ENCODE results near the gene UBL5.

UBL5 gene

GRCh38 chr19:9797871-9798270 is 29.8 kb upstream of the UBL5 start:
- Histone ChIP-seq H3K36me3 (ENCODE audit: insufficient read depth, low read length) (peaks cover 5% of the 10 kb centered on the region; the same call in 1 of the 2 replicates), H4K20me1 (ENCODE audit: insufficient read depth, low read length) (no peaks in the 10 kb centered on the region), H2AFZ (ENCODE audit: low read length) (no peak overlapping the region), H3K27ac (ENCODE audit: low read depth, low read length, poor library complexity, severe bottlenecking) (no peak overlapping the region), H3K27me3 (ENCODE audit: insufficient read depth, low read length) (no peaks in the 10 kb centered on the region), H3K9me3 (ENCODE audit: low read length) (no peaks in the 10 kb centered on the region), H3K9me2 (ENCODE audit: low read depth, low read length) (no peaks in the 10 kb centered on the region), H3F3A (ENCODE audit: insufficient read depth, low read length) (no peaks in the 10 kb centered on the region; the same call in 1 of the 2 replicates), H3K4me3 (ENCODE audit: low read depth, low read length, poor library complexity, severe bottlenecking) (no peak overlapping the region), H3K4me1 (ENCODE audit: insufficient read depth, low read length, severe bottlenecking) (peaks cover 11% of the 10 kb centered on the region), H3K4me2 (ENCODE audit: low read length) (no peak overlapping the region), H3K79me2 (ENCODE audit: insufficient read depth, low read length) (no peaks in the 10 kb centered on the region), H3K9ac (ENCODE audit: low read length) (no peak overlapping the region)
- TF ChIP-seq CTCF (IDR thresholded peaks at IDR 0.05; ENCODE audit: low read length) (no peak), EZH2 (IDR thresholded peaks at IDR 0.05; ENCODE audit: borderline replicate concordance, low read length) (no peak)

GRCh38 chr19:9799162-9799561 is 28.6 kb upstream of the UBL5 start:
- Histone ChIP-seq H3K79me2 (ENCODE audit: insufficient read depth, low read length) (no peaks in the 10 kb centered on the region), H3K9me2 (ENCODE audit: low read depth, low read length) (no peaks in the 10 kb centered on the region), H2AFZ (ENCODE audit: low read length) (no peak overlapping the region), H3K9ac (ENCODE audit: low read length) (no peak overlapping the region), H3F3A (ENCODE audit: insufficient read depth, low read length) (no peaks in the 10 kb centered on the region), H3K27me3 (ENCODE audit: insufficient read depth, low read length) (no peaks in the 10 kb centered on the region), H3K4me3 (ENCODE audit: low read depth, low read length, poor library complexity, severe bottlenecking) (no peak overlapping the region), H3K9me3 (ENCODE audit: low read length) (no peaks in the 10 kb centered on the region), H3K27ac (ENCODE audit: low read depth, low read length, poor library complexity, severe bottlenecking) (no peak overlapping the region), H3K4me1 (ENCODE audit: insufficient read depth, low read length, severe bottlenecking) (peaks cover 6% of the 10 kb centered on the region), H4K20me1 (ENCODE audit: insufficient read depth, low read length) (no peaks in the 10 kb centered on the region), H3K4me2 (ENCODE audit: low read length) (no peak overlapping the region), H3K36me3 (ENCODE audit: insufficient read depth, low read length) (peaks cover 4% of the 10 kb centered on the region; the same call in 1 of the 2 replicates)
- TF ChIP-seq CTCF (IDR thresholded peaks at IDR 0.05; ENCODE audit: low read length) (no peak), EZH2 (IDR thresholded peaks at IDR 0.05; ENCODE audit: borderline replicate concordance, low read length) (no peak)

GRCh38 chr19:9801976-9802375 is 25.7 kb upstream of the UBL5 start:
- peaks cover 17% of the 10 kb centered on the region for H3K36me3 ChIP-seq (ENCODE audit: insufficient read depth, low read length)
- no peaks in the 10 kb centered on the region; the same call in 1 of the 2 replicates for H3F3A ChIP-seq (ENCODE audit: insufficient read depth, low read length)
- H3K9me3 ChIP-seq (ENCODE audit: low read length): no peaks in the 10 kb centered on the region

More at GRCh38 chr19:9801976-9802375, 25.7 kb upstream of the UBL5 start:
- Histone ChIP-seq H3K27me3 (ENCODE audit: insufficient read depth, low read length) (no peaks in the 10 kb centered on the region), H3K4me1 (ENCODE audit: insufficient read depth, low read length, severe bottlenecking) (no peaks in the 10 kb centered on the region), H3K9ac (ENCODE audit: low read length) (no peak overlapping the region), H3K9me2 (ENCODE audit: low read depth, low read length) (no peaks in the 10 kb centered on the region), H3K4me2 (ENCODE audit: low read length) (no peak overlapping the region), H3K4me3 (ENCODE audit: low read depth, low read length, poor library complexity, severe bottlenecking) (no peak overlapping the region), H3K79me2 (ENCODE audit: insufficient read depth, low read length) (no peaks in the 10 kb centered on the region), H4K20me1 (ENCODE audit: insufficient read depth, low read length) (no peaks in the 10 kb centered on the region), H2AFZ (ENCODE audit: low read length) (no peak overlapping the region), H3K27ac (ENCODE audit: low read depth, low read length, poor library complexity, severe bottlenecking) (no peak overlapping the region)
- TF ChIP-seq CTCF (IDR thresholded peaks at IDR 0.05; ENCODE audit: low read length): no peak
- no peak for TF ChIP-seq EZH2 (IDR thresholded peaks at IDR 0.05; ENCODE audit: borderline replicate concordance, low read length)
